ENCODE measurements around the gene GABARAP.

GABARAP gene

GRCh38 chr17:7266784-7267183 lies 24.5 kb upstream of the GABARAP start:
- H3K9me3 ChIP-seq (ENCODE audit: insufficient read depth, low read depth, low read length) = no peaks in the 10 kb centered on the region
- H3K4me1 ChIP-seq (ENCODE audit: insufficient read depth, low read length, poor library complexity, severe bottlenecking) = no peaks in the 10 kb centered on the region
- TF ChIP-seq CTCF (conservative IDR thresholded peaks at IDR 0.05; ENCODE audit: low read length) (no peak), EZH2phosphoT487 (IDR thresholded peaks at IDR 0.05; ENCODE audit: borderline replicate concordance) (no peak)
- H2AFZ ChIP-seq (ENCODE audit: low read length) = no peak overlapping the region
- no peaks in the 10 kb centered on the region for H3K9me2 ChIP-seq (replicated peaks; ENCODE audit: low read depth, low read length)
- no peaks in the 10 kb centered on the region for H4K20me1 ChIP-seq (ENCODE audit: insufficient read depth, low read length, poor library complexity, severe bottlenecking)
- H3K9ac ChIP-seq (ENCODE audit: low read depth, low read length, poor library complexity, severe bottlenecking) = no peak overlapping the region
- H3K4me3 ChIP-seq (ENCODE audit: low read length, poor library complexity, severe bottlenecking) = no peak overlapping the region
- H3K4me2 ChIP-seq (ENCODE audit: low read depth, low read length, poor library complexity, severe bottlenecking) = no peak overlapping the region
- no peaks in the 10 kb centered on the region for H3K27me3 ChIP-seq (ENCODE audit: insufficient read depth, low read length, poor library complexity, severe bottlenecking)
- H3K79me2 ChIP-seq (ENCODE audit: insufficient read depth, low read length) = no peaks in the 10 kb centered on the region
- no peaks in the 10 kb centered on the region for H3F3A ChIP-seq (ENCODE audit: low read depth)
- no peaks in the 10 kb centered on the region for H3K36me3 ChIP-seq (ENCODE audit: insufficient read depth, low read length)

GRCh38 chr17:7263801-7264078 lies 21.5 kb upstream of the GABARAP start:
- Histone ChIP-seq H3K9me2 (replicated peaks; ENCODE audit: low read depth, low read length) (no peaks in the 10 kb centered on the region), H3K9ac (ENCODE audit: low read depth, low read length, poor library complexity, severe bottlenecking) (no peak overlapping the region), H4K20me1 (ENCODE audit: insufficient read depth, low read length, poor library complexity, severe bottlenecking) (no peaks in the 10 kb centered on the region), H3K27me3 (ENCODE audit: insufficient read depth, low read length, poor library complexity, severe bottlenecking) (no peaks in the 10 kb centered on the region), H3K79me2 (ENCODE audit: insufficient read depth, low read length) (no peaks in the 10 kb centered on the region), H3K4me3 (ENCODE audit: low read length, poor library complexity, severe bottlenecking) (no peak overlapping the region), H3K4me2 (ENCODE audit: low read depth, low read length, poor library complexity, severe bottlenecking) (no peak overlapping the region), H3K9me3 (ENCODE audit: insufficient read depth, low read depth, low read length) (no peaks in the 10 kb centered on the region), H2AFZ (ENCODE audit: low read length) (no peak overlapping the region), H3K36me3 (ENCODE audit: insufficient read depth, low read length) (peaks cover 7% of the 10 kb centered on the region; the same call in 1 of the 2 replicates), H3F3A (ENCODE audit: low read depth) (no peaks in the 10 kb centered on the region), H3K4me1 (ENCODE audit: insufficient read depth, low read length, poor library complexity, severe bottlenecking) (no peaks in the 10 kb centered on the region)
- TF ChIP-seq EZH2phosphoT487 (IDR thresholded peaks at IDR 0.05; ENCODE audit: borderline replicate concordance) = no peak
- TF ChIP-seq CTCF (conservative IDR thresholded peaks at IDR 0.05; ENCODE audit: low read length) = no peak

- Histone ChIP-seq H4K20me1 (ENCODE audit: insufficient read depth, low read length, poor library complexity, severe bottlenecking) (no peaks in the 10 kb centered on the region), H3K27me3 (ENCODE audit: insufficient read depth, low read length, poor library complexity, severe bottlenecking) (no peaks in the 10 kb centered on the region), H3K79me2 (ENCODE audit: insufficient read depth, low read length) (no peaks in the 10 kb centered on the region), H3K4me3 (ENCODE audit: low read length, poor library complexity, severe bottlenecking) (no peak overlapping the region), H3K4me2 (ENCODE audit: low read depth, low read length, poor library complexity, severe bottlenecking) (no peak overlapping the region), H3K4me1 (ENCODE audit: insufficient read depth, low read length, poor library complexity, severe bottlenecking) (no peaks in the 10 kb centered on the region), H3K9ac (ENCODE audit: low read depth, low read length, poor library complexity, severe bottlenecking) (no peak overlapping the region), H3K9me3 (ENCODE audit: insufficient read depth, low read depth, low read length) (no peaks in the 10 kb centered on the region), H2AFZ (ENCODE audit: low read length) (no peak overlapping the region; the same call in 1 of the 2 replicates), H3K36me3 (ENCODE audit: insufficient read depth, low read length) (peaks cover 11% of the 10 kb centered on the region; the same call in 1 of the 2 replicates), H3F3A (ENCODE audit: low read depth) (no peaks in the 10 kb centered on the region), H3K9me2 (replicated peaks; ENCODE audit: low read depth, low read length) (no peaks in the 10 kb centered on the region)
- no peak for TF ChIP-seq CTCF (conservative IDR thresholded peaks at IDR 0.05; ENCODE audit: low read length)
- no peak for TF ChIP-seq EZH2phosphoT487 (IDR thresholded peaks at IDR 0.05; ENCODE audit: borderline replicate concordance)
These were observed 20.9 kb upstream of the GABARAP start for GRCh38 chr17:7262935-7263800.
